ENCODE results near the gene KCNQ1.
"Not testable (repeated sequence)": the region's sequence is repeated elsewhere in the genome, so short reads cannot be mapped to it uniquely, and the experiment has no call there.

KCNQ1 gene

GRCh38 chr11:2631161-2631560, 186.4 kb downstream of the KCNQ1 start:
- no peak for DNase-seq

GRCh38 chr11:2639763-2640162, 195.0 kb downstream of the KCNQ1 start:
- DNase-seq = not testable (repeated sequence)

- no peak for DNase-seq
Observed at GRCh38 chr11:2641623-2642022, 196.8 kb downstream of the KCNQ1 start.

GRCh38 chr11:2643746-2644145, 198.9 kb downstream of the KCNQ1 start:
- DNase-seq = no peak

GRCh38 chr11:2644844-2645778, 200.3 kb downstream of the KCNQ1 start:
- DNase-seq = no peak

GRCh38 chr11:2645779-2646118, 200.9 kb downstream of the KCNQ1 start:
- DNase-seq = no peak

- DNase-seq = no peak
Observed at GRCh38 chr11:2647167-2647566, 202.4 kb downstream of the KCNQ1 start.

GRCh38 chr11:2647953-2648352, 203.1 kb downstream of the KCNQ1 start:
- DNase-seq = no peak

GRCh38 chr11:2649400-2649799, 204.6 kb downstream of the KCNQ1 start:
- no peak for DNase-seq

- DNase-seq = no peak
Observed at GRCh38 chr11:2649848-2650247, 205.0 kb downstream of the KCNQ1 start.

- DNase-seq = no peak
Observed at GRCh38 chr11:2650343-2650867, 205.6 kb downstream of the KCNQ1 start.

GRCh38 chr11:2651054-2651617, 206.3 kb downstream of the KCNQ1 start:
- no peak for DNase-seq

- no peak for DNase-seq
Observed at GRCh38 chr11:2651826-2652271, 207.0 kb downstream of the KCNQ1 start.

GRCh38 chr11:2652333-2653197, 207.8 kb downstream of the KCNQ1 start:
- DNase-seq = no peak

- no peak for DNase-seq
Observed at GRCh38 chr11:2653198-2653551, 208.4 kb downstream of the KCNQ1 start.

- no peak for DNase-seq
Observed at GRCh38 chr11:2653930-2654739, 209.3 kb downstream of the KCNQ1 start.

- DNase-seq = no peak
Observed at GRCh38 chr11:2655016-2655719, 210.4 kb downstream of the KCNQ1 start.

GRCh38 chr11:2655834-2656622, 211.2 kb downstream of the KCNQ1 start:
- DNase-seq = no peak

- no peak for DNase-seq
Observed at GRCh38 chr11:2656859-2657258, 212.1 kb downstream of the KCNQ1 start.

GRCh38 chr11:2657697-2658284, 213.0 kb downstream of the KCNQ1 start:
- DNase-seq = no peak

Measured in KG1 (cell line).